H9 (cell line): ENCODE results near the gene SP140. TPM values are rescaled to one million over a fixed set of nuclear protein-coding genes. Genes with fewer than 3 reads are reported as not detected.
A peak's percentile ranks its signal among the peaks of the same experiment; 100 is the strongest.

Experiments used
- DNase-seq: peaks from one replicate; pipeline ENCODE4 v3.0.0-alpha.2; 2017
- H2AFZ ChIP-seq: one replicate; pipeline ENCODE4 v1.6.1; 2013; ENCODE audit warnings: mild to moderate bottlenecking, low read length, control low read depth, moderate library complexity
- H2AK5ac ChIP-seq: 2 replicates; pipeline ENCODE4 v1.6.1; 2013; ENCODE audit warnings: low read length, control low read depth, mixed read lengths; ENCODE audit not compliant: insufficient read length
- H2BK120ac ChIP-seq: one replicate; pipeline ENCODE4 v1.6.1; 2013; ENCODE audit warnings: low read depth, mild to moderate bottlenecking, low read length, control low read depth, inconsistent platforms; ENCODE audit not compliant: poor library complexity, severe bottlenecking
- H2BK12ac ChIP-seq: 2 replicates; pipeline ENCODE4 v1.6.1; 2013; ENCODE audit warnings: low read length, control low read depth, mixed read lengths, low read depth; ENCODE audit not compliant: insufficient read length
- H2BK15ac ChIP-seq: 2 replicates; pipeline ENCODE4 v1.6.1; 2013; ENCODE audit warnings: low read depth, low read length, control low read depth
- H2BK20ac ChIP-seq: one replicate; pipeline ENCODE4 v1.6.1; 2013; ENCODE audit warnings: low read depth, mild to moderate bottlenecking, low read length, control low read depth, inconsistent platforms; ENCODE audit not compliant: poor library complexity, severe bottlenecking
- H2BK5ac ChIP-seq: 2 replicates; pipeline ENCODE4 v1.6.1; 2013; ENCODE audit warnings: low read length, control low read depth, mixed read lengths; ENCODE audit not compliant: insufficient read length
- H3K14ac ChIP-seq: 2 replicates; pipeline ENCODE4 v1.6.1; 2013; ENCODE audit warnings: low read length, control low read depth; ENCODE audit not compliant: insufficient read depth
- H3K18ac ChIP-seq: 2 replicates; pipeline ENCODE4 v1.6.1; 2013; ENCODE audit warnings: low read depth, mild to moderate bottlenecking, mixed read lengths, low read length, control low read depth; ENCODE audit not compliant: insufficient read length
- H3K23ac ChIP-seq: 2 replicates; pipeline ENCODE4 v1.6.1; 2013; ENCODE audit warnings: low read length, control low read depth, mixed read lengths, low read depth; ENCODE audit not compliant: insufficient read length
- H3K23me2 ChIP-seq: 2 replicates; pipeline ENCODE4 v1.6.1; 2013; ENCODE audit warnings: low read depth, mild to moderate bottlenecking, mixed read lengths, low read length, control low read depth; ENCODE audit not compliant: insufficient read length, poor library complexity, severe bottlenecking
- H3K27ac ChIP-seq: 2 replicates; pipeline ENCODE4 v1.5.1; 2013; ENCODE audit warnings: low read length, control low read depth, mixed read lengths, low read depth; ENCODE audit not compliant: insufficient read length
- H3K27me3 ChIP-seq: 2 replicates; pipeline ENCODE4 v1.6.1; 2013; ENCODE audit warnings: low read length, control low read depth, inconsistent platforms; ENCODE audit not compliant: insufficient read depth
- H3K4ac ChIP-seq: 2 replicates; pipeline ENCODE4 v1.6.1; 2013; ENCODE audit warnings: low read depth, mild to moderate bottlenecking, control low read depth, inconsistent platforms, low read length, moderate library complexity
- H3K4me1 ChIP-seq: 2 replicates; pipeline ENCODE4 v1.6.1; 2013; ENCODE audit warnings: low read length, control low read depth, inconsistent platforms; ENCODE audit not compliant: insufficient read depth
- H3K4me2 ChIP-seq: 2 replicates; pipeline ENCODE4 v1.6.1; 2013; ENCODE audit warnings: low read length, control low read depth, mixed read lengths; ENCODE audit not compliant: insufficient read length, insufficient read depth
- H3K56ac ChIP-seq: 2 replicates; pipeline ENCODE4 v1.6.1; 2013; ENCODE audit warnings: low read depth, mild to moderate bottlenecking, mixed read lengths, low read length, control low read depth; ENCODE audit not compliant: insufficient read length
- H3K79me1 ChIP-seq: 2 replicates; pipeline ENCODE4 v1.6.1; 2013; ENCODE audit warnings: low read depth, mild to moderate bottlenecking, moderate library complexity, low read length, control low read depth, inconsistent platforms; ENCODE audit not compliant: insufficient read depth, poor library complexity, severe bottlenecking
- H3K79me2 ChIP-seq: 2 replicates; pipeline ENCODE4 v1.6.1; 2013; ENCODE audit warnings: low read length, control low read depth, inconsistent platforms; ENCODE audit not compliant: insufficient read depth
- H3K9ac ChIP-seq: 2 replicates; pipeline ENCODE4 v1.6.1; 2013; ENCODE audit warnings: low read length, control low read depth, mixed read lengths; ENCODE audit not compliant: insufficient read length; ENCODE audit errors: extremely low read depth
- H3K9me3 ChIP-seq: one replicate; pipeline ENCODE4 v1.6.1; 2013; ENCODE audit warnings: low read depth, low read length, inconsistent platforms; ENCODE audit not compliant: control insufficient read depth
- H3T11ph ChIP-seq: one replicate; pipeline ENCODE4 v1.6.1; 2013; ENCODE audit warnings: mild to moderate bottlenecking, low read length, control low read depth, inconsistent platforms
- H4K20me1 ChIP-seq: one replicate; pipeline ENCODE4 v1.6.1; 2013; ENCODE audit not compliant: control insufficient read depth, insufficient read length, insufficient read depth
- H4K5ac ChIP-seq: 2 replicates; pipeline ENCODE4 v1.6.1; 2013; ENCODE audit warnings: low read depth, mild to moderate bottlenecking, mixed read lengths, low read length, control low read depth; ENCODE audit not compliant: insufficient read length
- H4K8ac ChIP-seq: replicated peaks from 2 replicates; pipeline ENCODE4 v1.6.1; 2013; ENCODE audit warnings: low read length, control low read depth, mixed read lengths, low read depth; ENCODE audit not compliant: insufficient read length
- H4K91ac ChIP-seq: 2 replicates; pipeline ENCODE4 v1.6.1; 2013; ENCODE audit warnings: low read depth, mild to moderate bottlenecking, moderate library complexity, mixed read lengths, low read length, control low read depth; ENCODE audit not compliant: insufficient read length
- H3K27ac Mint-ChIP-seq, 3 experiments: 2 replicates in 2 of 3; 3 replicates in 1 of 3; pipeline ENCODE4 v1.8.0; 2020 to 2021; ENCODE audit warnings: mixed read lengths in 3 of 3, mild to moderate bottlenecking in 1 of 3, moderate library complexity in 1 of 3
- H3K27me3 Mint-ChIP-seq: 2 replicates; pipeline ENCODE4 v1.8.0; 2021; ENCODE audit warnings: low read depth, mild to moderate bottlenecking, moderate library complexity, mixed read lengths
- H3K36me3 Mint-ChIP-seq, 3 experiments: 2 replicates in 2 of 3; 3 replicates in 1 of 3; pipeline ENCODE4 v1.8.0; 2020 to 2021; ENCODE audit warnings: low read depth in 3 of 3, mixed read lengths in 3 of 3; ENCODE audit not compliant: insufficient read depth in 1 of 3
- H3K4me1 Mint-ChIP-seq, 2 experiments: 2 replicates each; pipeline ENCODE4 v1.8.0; 2020; ENCODE audit warnings: mixed read lengths in 2 of 2
- H3K4me3 Mint-ChIP-seq, 2 experiments: 2 replicates in 1 of 2; 3 replicates in 1 of 2; pipeline ENCODE4 v1.8.0; 2020 to 2021; ENCODE audit warnings: mild to moderate bottlenecking in 2 of 2, mixed read lengths in 2 of 2, moderate library complexity in 1 of 2
- H3K9me3 Mint-ChIP-seq, 2 experiments: 2 replicates in 1 of 2; 3 replicates in 1 of 2; pipeline ENCODE4 v1.8.0; 2020; ENCODE audit warnings: mild to moderate bottlenecking in 2 of 2, mixed read lengths in 2 of 2, moderate library complexity in 1 of 2
- CTCF ChIP-seq: fragments of 200-600 bp; sonication (generic); conservative IDR thresholded peaks from 3 replicates; pipeline ENCODE4 v1.8.0; 2021; ENCODE audit warnings: antibody characterized with exemption, mild to moderate bottlenecking
- WGBS: extraction: QIAGEN DNeasy Blood & Tissue Kit; methylation state at CpG from one replicate; pipeline ENCODE4 v1.1.7; 2013; ENCODE audit warnings: missing lambda C conversion rate, low lambda C conversion rate, mixed read lengths; ENCODE audit not compliant: insufficient read length; ENCODE audit errors: extremely low coverage; 5-methylcytosine and 5-hydroxymethylcytosine counted together
- total RNA-seq: library from RNA; stranded (reverse); gene quantifications from 2 replicates; pipeline ENCODE4 v1.2.1, GENCODE V29; 2021

SP140 gene
- total RNA-seq, 1 experiment from 2014 or later, result 0.31 TPM

- WGBS, result no CpG with 5 or more reads among the region's 3 CpGs
- Histone ChIP-seq H2AFZ (peak overlapping the region; percentile 82), H2BK5ac (no peak overlapping the region), H3K27me3 (no peaks in the 10 kb centered on the region), H3K18ac (no peak overlapping the region), H3K56ac (no peak overlapping the region), H4K91ac (no peak overlapping the region), H2BK15ac (no peak overlapping the region), H2BK120ac (no peak overlapping the region), H3K14ac (no peak overlapping the region), H3K9ac (peak overlapping the region; percentile 31), H3K4ac (no peak overlapping the region), H3K27ac (peak overlapping the region; percentile 74), H4K8ac (no peak overlapping the region), H3K23me2 (no peaks in the 10 kb centered on the region), H3K79me2 (no peaks in the 10 kb centered on the region), H3K4me1 (peaks cover 3% of the 10 kb centered on the region; the same call in 1 of the 2 replicates), H3K9me3 (no peaks in the 10 kb centered on the region), H2AK5ac (no peak overlapping the region), H4K20me1 (no peaks in the 10 kb centered on the region), H3K4me2 (no peak overlapping the region), H2BK20ac (no peak overlapping the region), H3T11ph (no peak overlapping the region), H2BK12ac (no peak overlapping the region), H4K5ac (no peak overlapping the region), H3K23ac (no peak overlapping the region), H3K79me1 (no peaks in the 10 kb centered on the region)
- Mint-ChIP-seq H3K4me1 (peaks cover 0 to 9% of the 10 kb centered on the region in 2 experiments; a peak in 2 of 4 replicates), H3K36me3 (peaks cover 8 to 19% (median 14%) of the 10 kb centered on the region in 3 experiments; a peak in 6 of 7 replicates), H3K27me3 (no peaks in the 10 kb centered on the region), H3K4me3 (no peak overlapping the region), H3K9me3 (peaks cover 13 to 17% of the 10 kb centered on the region in 2 experiments; a peak in 4 of 5 replicates), H3K27ac (peak overlapping the region in 2 of 3 experiments; percentile 14 to 80; a peak in 3 of 7 replicates)
- TF ChIP-seq CTCF, result no peak
- peak; percentile 64 for DNase-seq
Measured at GRCh38 chr2:230230087-230230486, 4.6 kb downstream of the SP140 start.
